Non-pigmented ciliary epithelial cell (primary cell): ENCODE measurements around the gene ACACA.
"Not testable (repeated sequence)": the region's sequence is repeated elsewhere in the genome, so short reads cannot be mapped to it uniquely, and the experiment has no call there.

Experiments
- DNase-seq: peaks from one replicate; pipeline ENCODE4 v3.0.0-alpha.2; 2010; ENCODE audit warnings: low read depth

Gene ACACA

DNA sequence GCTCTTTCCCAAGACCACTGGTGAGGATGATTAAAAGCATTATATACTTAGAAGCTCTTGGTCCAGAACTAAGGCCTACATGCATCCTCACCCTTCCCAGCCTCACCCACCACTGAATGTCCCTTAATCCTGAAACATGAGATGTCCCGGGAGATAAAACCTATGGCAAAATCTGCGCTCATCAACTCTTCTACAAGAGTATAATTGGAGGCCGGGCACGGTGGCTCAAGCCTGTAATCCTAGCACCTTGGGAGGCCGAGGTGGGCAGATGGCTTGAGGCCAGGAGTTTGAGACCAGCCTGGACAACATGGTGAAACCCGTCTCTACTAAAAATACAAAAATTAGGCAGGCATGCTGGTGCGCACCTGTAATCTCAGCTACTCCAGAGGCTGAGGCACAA, 13.3 kb downstream of the ACACA start:
- DNase-seq: no peak

GRCh38 chr17:37392024-37392590, 14.5 kb downstream of the ACACA start:
- DNase-seq: peak; percentile 77

GRCh38 chr17:37391146-37391545, 15.5 kb downstream of the ACACA start:
- no peak for DNase-seq

DNA sequence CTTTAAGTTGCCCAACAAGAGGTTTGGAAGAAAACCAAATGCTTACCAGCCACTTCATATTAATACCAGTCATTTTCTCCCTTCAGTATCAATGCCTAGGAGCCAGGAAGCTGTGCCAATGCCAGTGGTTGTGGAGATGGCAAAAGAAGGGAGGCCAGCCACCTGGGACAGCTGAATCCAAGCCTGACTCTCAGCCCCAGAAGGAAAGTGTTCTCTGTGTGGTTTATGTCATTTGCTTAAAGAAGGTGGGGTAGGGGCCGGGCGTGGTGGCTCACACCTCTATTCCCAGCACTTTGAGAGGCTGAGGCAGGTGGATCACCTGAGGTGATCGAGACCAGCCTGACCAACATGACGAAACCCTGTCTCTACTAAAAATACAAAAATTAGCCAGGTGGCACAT, 17.5 kb downstream of the ACACA start:
- no peak for DNase-seq

DNA sequence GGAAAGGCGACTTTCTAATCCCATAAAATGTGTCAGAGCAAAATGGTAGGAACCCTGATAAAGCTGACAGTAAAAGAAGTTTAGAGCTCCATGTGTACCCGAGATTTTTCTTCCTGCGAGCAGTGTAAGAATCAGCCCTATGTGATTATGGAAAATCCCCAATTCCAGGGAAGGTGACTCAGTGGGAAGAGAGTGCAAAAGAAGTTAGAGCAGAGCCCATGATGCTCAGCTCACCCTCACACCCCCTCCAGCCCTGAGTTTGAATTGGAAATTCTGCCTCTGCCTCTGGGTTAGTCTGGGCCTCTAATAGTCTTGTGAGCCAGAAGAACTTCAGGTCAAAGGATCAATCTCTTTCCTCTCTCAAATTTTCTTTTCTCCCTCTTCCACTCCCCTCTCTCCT, 18.4 kb downstream of the ACACA start:
- DNase-seq: no peak

GRCh38 chr17:37386462-37386861, 20.2 kb downstream of the ACACA start:
- DNase-seq: no peak

GRCh38 chr17:37385474-37385990, 21.1 kb downstream of the ACACA start:
- no peak for DNase-seq

DNA sequence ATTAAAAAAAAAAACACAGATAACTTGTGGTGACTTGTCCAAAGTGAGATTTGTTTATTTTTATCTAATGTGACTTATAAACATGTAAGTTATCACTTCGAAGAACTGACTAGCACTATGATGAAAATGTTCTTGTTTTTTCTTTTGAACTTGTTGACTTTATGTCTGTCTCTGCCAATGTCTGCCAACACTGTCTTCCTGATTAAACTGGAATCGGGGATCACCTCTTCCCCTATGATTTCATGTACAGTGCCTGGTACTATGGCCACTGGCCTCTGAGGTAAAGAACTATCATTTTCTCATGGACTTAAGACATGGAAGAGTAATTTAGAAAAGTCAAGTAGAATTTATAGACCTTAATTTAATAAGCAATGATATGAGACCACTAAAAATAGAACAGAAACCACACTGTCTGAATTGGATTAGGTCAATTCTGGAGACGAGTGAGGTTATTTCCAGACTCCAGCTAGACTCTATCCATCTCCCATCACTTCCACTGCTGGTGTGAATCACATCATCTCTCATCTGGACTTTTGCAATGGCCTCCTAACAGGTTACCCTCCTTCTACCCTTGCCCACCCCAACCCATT, 22.0 kb downstream of the ACACA start:
- DNase-seq: no peak

- DNase-seq: no peak
Measured at GRCh38 chr17:37382056-37382455, 24.6 kb downstream of the ACACA start.

DNA sequence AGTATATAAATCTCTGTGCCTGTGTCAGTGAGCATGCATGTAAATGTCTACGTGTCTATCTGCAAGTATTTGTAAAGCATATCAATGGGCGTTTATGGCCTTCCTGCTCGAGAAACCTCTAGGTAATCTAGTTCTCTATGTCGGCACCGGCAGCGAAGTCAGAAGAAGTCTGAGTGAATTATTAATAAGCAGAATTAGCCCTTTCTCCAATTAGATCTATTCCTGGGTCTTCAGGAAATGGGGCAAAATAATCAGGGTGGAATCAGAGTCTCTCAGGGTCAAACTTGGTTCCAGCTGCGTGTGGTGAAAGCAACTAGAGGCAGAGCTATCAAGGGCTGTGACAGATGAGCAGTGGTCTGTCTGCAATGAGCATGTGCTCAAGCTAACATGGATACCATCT, 30.9 kb downstream of the ACACA start, which contains the start of gene C17orf78:
TSS of gene C17orf78 (plus strand) at position 280 of the 400 bp plus-strand sequence. CDS start at position 388, 108 bp downstream.
- no peak for DNase-seq

DNA sequence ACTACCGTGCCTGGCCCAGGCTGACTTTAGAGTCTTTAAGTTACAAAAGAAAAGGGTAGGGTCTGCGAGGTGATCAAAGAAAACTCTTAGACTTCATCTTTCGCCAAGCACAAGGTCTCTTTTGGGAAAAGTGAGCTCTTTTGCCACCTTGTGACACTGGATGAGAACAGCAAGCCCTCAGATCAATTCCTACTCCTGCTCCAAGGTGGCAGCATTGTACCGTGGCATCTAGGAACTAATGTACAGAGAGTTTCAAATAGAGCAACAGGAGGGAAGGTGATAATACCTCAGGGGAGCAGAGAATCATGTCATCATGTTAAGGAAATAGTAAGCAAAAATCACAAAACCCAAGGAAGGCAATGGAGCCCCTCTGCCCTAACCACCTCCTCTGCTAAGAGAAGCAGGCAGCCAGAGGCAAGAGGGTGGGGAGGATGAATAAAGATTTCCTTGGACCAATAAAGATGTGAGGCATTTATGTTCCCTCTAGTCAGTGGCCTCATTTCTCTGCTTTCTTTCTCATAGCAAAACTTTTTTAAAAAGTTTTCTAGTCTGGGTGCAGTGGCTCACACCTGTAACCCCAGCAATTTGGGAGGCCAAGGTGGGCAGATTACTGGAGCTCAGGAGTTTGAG, 33.0 kb downstream of the ACACA start:
- peak; percentile 60 for DNase-seq

- no peak for DNase-seq
Measured at GRCh38 chr17:37368577-37368976, 38.1 kb downstream of the ACACA start.

DNA sequence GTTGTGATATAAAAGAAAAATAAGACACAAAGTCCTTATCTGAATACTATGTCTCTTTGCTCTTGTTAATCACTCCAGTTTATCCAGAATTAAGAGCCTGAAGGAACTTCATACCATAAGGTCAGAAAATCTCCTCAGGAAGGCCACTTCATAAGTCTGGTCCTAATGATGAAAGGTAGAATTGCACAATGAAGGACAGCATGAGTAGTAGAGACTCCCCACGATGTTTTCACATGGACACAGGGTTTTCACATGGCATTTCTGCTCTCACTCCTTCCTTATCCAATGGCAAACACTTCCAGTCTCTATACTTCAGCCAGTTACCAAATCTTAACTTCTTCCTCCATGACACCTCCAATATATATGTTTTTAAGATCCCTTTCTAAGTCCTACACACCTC, 41.0 kb downstream of the ACACA start:
- DNase-seq: no peak

DNA sequence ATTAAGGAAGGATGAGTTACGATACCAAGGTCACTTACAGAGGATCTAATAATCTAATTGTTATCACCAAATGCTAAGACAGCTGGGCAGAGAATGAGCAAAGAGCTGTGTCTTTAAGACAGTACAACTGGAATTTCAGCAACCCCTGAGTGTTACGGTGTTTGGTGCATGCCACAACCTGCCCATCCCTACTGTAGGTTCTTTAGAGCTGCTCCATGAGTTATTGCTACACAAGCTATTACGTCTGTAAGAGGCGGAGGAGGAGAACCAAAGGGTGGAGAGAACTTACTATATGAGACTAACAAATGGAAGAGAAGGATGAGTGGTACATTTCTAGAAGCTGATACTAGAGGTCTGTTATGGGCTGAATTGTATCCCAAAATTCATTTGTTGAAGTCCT, 45.1 kb downstream of the ACACA start:
- DNase-seq: no peak

- DNase-seq: no peak
Measured at GRCh38 chr17:37360632-37361031, 46.0 kb downstream of the ACACA start.

GRCh38 chr17:37359682-37360188, 46.9 kb downstream of the ACACA start:
- peak; percentile 4 for DNase-seq

- DNase-seq: peak; percentile 26
Measured at GRCh38 chr17:37358830-37359681, 47.6 kb downstream of the ACACA start.

GRCh38 chr17:37358098-37358829, 48.4 kb downstream of the ACACA start:
- peak; percentile 8 for DNase-seq

GRCh38 chr17:37356796-37357569, 49.7 kb downstream of the ACACA start:
- DNase-seq: not testable (repeated sequence)

DNA sequence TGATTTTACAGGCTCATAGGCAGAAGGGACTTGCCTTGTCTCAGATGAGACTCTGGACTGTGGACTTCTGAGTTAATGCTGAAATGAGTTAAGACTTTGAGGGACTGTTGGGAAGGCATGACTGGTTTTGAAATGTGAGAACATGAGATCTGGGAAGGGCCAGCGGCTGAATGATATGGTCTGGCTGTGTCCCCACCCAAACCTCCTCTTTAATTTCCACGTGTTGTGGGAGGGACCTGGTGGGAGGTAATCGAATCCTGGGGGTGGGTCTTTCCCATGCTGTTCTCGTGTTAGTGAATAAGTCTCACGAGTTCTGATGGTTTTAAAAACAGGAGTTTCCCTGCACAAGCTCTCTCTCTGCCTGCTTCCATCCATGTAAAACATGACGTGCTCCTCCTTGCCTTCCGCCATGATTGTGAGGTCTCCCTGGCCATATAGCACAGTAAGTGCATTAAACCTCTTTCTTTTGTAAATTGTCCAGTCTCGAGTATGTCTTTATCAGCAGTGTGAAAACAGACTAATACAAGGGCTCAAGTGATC, 59.7 kb downstream of the ACACA start:
- not testable (repeated sequence) for DNase-seq
